ENCODE data around the gene DLGAP1. TPM values are rescaled to one million over a fixed set of nuclear protein-coding genes. Genes with fewer than 3 reads are reported as not detected.

Gene DLGAP1
- total RNA-seq, 3 donors from 2014 or later: 0.96 to 17.6 (median 5.2) TPM

DNA sequence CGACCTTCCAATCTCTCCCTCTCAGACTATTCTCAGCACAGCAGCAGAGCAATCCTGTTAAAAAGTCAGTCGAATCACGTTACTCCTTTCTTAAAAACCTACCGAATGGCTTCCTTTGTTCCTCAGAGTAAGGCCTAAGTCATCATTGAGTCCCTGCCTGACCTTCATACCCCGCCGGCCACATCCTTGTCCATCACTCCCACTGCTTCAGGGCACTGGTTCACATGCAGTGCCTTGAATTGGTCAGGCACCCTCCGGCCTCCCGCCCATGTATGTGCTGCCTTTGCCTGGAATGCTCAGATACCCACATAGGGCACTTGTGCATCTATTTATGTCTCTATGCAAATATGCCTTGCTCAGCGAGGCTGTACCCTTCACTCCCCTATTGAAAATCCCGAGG, 206.4 kb downstream of the DLGAP1 start:
- DNase-seq (ENCODE audit: low spot score in 2 of 2): no peak
- Histone ChIP-seq H3K27ac (no peak overlapping the region), H3K9me3 (no peaks in the 10 kb centered on the region), H3K27me3 (no peaks in the 10 kb centered on the region), H3K4me1 (no peaks in the 10 kb centered on the region), H3K36me3 (no peaks in the 10 kb centered on the region), H3K4me3 (no peak overlapping the region)
- intact Hi-C loops (cut with DNase I; ENCODE audit: low total_unique reads): no loop called here
- TF ChIP-seq POLR2A (IDR thresholded peaks at IDR 0.05): no peak
- no peak for TF ChIP-seq POLR2AphosphoS5 (IDR thresholded peaks at IDR 0.05)
- TF ChIP-seq, protein P1, sequence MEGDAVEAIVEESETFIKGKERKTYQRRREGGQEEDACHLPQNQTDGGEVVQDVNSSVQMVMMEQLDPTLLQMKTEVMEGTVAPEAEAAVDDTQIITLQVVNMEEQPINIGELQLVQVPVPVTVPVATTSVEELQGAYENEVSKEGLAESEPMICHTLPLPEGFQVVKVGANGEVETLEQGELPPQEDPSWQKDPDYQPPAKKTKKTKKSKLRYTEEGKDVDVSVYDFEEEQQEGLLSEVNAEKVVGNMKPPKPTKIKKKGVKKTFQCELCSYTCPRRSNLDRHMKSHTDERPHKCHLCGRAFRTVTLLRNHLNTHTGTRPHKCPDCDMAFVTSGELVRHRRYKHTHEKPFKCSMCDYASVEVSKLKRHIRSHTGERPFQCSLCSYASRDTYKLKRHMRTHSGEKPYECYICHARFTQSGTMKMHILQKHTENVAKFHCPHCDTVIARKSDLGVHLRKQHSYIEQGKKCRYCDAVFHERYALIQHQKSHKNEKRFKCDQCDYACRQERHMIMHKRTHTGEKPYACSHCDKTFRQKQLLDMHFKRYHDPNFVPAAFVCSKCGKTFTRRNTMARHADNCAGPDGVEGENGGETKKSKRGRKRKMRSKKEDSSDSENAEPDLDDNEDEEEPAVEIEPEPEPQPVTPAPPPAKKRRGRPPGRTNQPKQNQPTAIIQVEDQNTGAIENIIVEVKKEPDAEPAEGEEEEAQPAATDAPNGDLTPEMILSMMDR (IDR thresholded peaks at IDR 0.05): no peak

DNA sequence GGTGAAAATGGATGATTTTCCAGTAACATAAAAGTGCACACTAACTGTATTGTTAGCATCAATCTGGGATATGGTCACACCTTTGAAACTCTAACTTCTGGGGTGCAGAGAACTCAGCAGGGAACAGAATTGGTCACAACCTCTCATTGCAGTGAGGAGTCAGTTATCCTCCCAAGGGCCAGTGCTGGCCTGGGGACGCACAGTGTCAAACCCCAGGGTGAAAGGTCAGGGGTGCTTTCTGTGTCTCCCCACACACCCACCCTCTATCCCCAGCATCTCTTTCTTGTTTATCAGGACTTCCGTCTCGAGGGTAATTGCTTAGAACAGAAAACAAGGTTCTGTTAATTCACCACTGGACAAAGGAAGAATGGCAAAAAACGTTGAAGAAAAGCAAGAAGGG, 208.7 kb downstream of the DLGAP1 start:
- no peak for DNase-seq (ENCODE audit: low spot score in 2 of 2)
- TF ChIP-seq POLR2AphosphoS5 (IDR thresholded peaks at IDR 0.05) (no peak), POLR2A (IDR thresholded peaks at IDR 0.05) (no peak)
- TF ChIP-seq, protein P1 (IDR thresholded peaks at IDR 0.05): no peak
- Histone ChIP-seq H3K9me3 (no peaks in the 10 kb centered on the region), H3K36me3 (no peaks in the 10 kb centered on the region), H3K4me3 (no peak overlapping the region), H3K4me1 (no peaks in the 10 kb centered on the region), H3K27ac (no peak overlapping the region), H3K27me3 (no peaks in the 10 kb centered on the region)
- intact Hi-C loops (cut with DNase I; ENCODE audit: low total_unique reads): no loop called here

DNA sequence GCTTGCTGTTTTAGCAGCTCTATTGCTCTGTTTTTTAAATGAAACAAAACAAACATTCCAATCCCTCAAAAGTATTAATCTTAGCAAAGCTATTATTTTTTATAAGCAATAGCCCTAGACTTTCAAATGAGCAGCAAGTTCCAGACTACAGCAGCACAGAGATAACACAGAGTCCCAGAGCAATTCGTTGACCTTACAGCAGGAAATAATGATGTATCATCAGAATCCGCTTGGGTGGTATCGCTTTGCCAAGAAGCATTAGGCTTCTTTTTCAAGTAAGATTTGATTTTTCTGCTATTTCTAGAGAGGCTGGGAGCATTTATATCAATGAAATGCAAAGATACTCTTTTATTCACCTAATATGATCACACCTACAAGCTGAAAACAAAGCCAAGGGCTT, 209.7 kb downstream of the DLGAP1 start:
- no peak for DNase-seq (ENCODE audit: low spot score in 2 of 2)
- intact Hi-C loops (cut with DNase I; ENCODE audit: low total_unique reads): no loop called here
- Histone ChIP-seq H3K36me3 (no peaks in the 10 kb centered on the region), H3K27ac (no peak overlapping the region), H3K4me1 (no peaks in the 10 kb centered on the region), H3K9me3 (no peaks in the 10 kb centered on the region), H3K4me3 (no peak overlapping the region), H3K27me3 (no peaks in the 10 kb centered on the region)
- TF ChIP-seq POLR2AphosphoS5 (IDR thresholded peaks at IDR 0.05) (no peak), POLR2A (IDR thresholded peaks at IDR 0.05) (no peak)
- TF ChIP-seq, protein P1 (IDR thresholded peaks at IDR 0.05): no peak

DNA sequence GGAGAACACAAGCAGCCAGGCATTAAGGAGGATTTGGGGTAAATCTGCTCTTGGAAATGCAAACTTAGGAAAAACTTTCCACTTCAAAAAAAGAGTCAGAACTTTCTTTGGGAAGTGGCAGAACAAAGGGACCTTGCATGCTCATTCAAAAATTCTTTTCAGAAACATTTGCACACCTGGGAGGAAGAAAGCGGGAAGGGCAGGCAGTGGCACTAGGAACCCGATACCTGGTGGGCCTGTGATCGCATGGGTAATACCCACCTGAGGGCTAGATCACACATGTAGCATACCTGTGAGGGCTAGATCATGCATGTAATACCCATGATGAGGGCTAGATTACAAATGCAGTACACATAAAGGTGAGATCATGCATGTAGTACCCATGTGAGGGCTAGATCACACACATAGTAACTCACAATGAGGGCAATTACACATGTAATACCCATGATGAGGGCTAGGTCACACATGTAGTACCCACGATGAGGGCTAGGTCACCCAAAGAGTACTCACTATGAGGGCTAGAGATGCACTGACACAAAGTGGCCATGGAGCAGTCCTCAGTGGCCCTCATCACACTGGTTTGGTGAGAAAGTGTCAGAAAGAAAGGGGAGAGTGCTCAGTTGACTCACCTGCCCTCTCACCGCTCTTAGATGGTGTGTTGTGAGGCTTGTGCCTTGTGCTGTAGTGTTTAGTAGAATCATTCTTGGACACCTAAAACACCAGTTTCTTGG, 212.5 kb downstream of the DLGAP1 start:
- TF ChIP-seq POLR2AphosphoS5 (IDR thresholded peaks at IDR 0.05) (no peak), POLR2A (IDR thresholded peaks at IDR 0.05) (no peak)
- TF ChIP-seq, protein P1 (IDR thresholded peaks at IDR 0.05): no peak
- intact Hi-C loops (cut with DNase I; ENCODE audit: low total_unique reads): loop anchor here (5.0 kb wide), 1 partner anchor 360 kb away; no protein-coding TSS in a partner anchor
- DNase-seq (ENCODE audit: low spot score in 2 of 2): no peak
- no peak overlapping the region for H3K27ac ChIP-seq
- no peaks in the 10 kb centered on the region for H3K27me3 ChIP-seq
- H3K4me1 ChIP-seq: no peaks in the 10 kb centered on the region
- H3K36me3 ChIP-seq: no peaks in the 10 kb centered on the region
- H3K4me3 ChIP-seq: no peak overlapping the region
- no peaks in the 10 kb centered on the region for H3K9me3 ChIP-seq

DNA sequence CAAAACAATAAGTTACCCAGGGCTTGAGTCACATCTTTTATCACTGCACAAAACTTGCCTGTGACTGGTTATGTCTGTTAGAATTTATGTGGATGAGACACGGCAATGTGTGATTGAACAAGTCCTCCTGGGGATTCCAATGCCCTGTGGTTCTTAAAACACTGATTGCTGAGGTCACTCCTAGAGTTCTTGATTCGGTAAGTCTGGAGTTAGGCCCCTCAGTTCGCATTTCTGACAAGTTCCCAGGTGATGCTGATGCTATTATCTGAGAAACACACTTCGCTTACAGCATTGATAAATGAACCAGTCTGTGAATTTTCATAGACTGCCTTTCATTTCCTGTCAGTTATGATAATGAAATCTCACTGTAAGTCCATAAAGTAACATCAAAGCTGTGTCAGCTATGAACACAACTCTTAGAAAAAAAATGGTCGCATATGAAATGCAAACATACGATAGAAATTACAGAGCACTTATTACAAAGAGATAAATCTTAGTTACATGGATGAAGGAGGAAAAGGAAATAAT, 214.0 kb downstream of the DLGAP1 start:
- Histone ChIP-seq H3K4me1 (no peaks in the 10 kb centered on the region), H3K27me3 (no peaks in the 10 kb centered on the region), H3K9me3 (no peaks in the 10 kb centered on the region), H3K27ac (no peak overlapping the region), H3K4me3 (no peak overlapping the region), H3K36me3 (no peaks in the 10 kb centered on the region)
- intact Hi-C loops (cut with DNase I; ENCODE audit: low total_unique reads): loop anchor here (5.0 kb wide), 1 partner anchor 361 kb away; no protein-coding TSS in a partner anchor
- no peak for DNase-seq (ENCODE audit: low spot score in 2 of 2)
- TF ChIP-seq POLR2AphosphoS5 (IDR thresholded peaks at IDR 0.05): no peak
- TF ChIP-seq, protein P1 (IDR thresholded peaks at IDR 0.05): no peak
- no peak for TF ChIP-seq POLR2A (IDR thresholded peaks at IDR 0.05)

Data from breast epithelium (tissue), 4 donors.